Panc1 (cell line): Measurements from ENCODE around the gene SPINK7. TPM values are rescaled to one million over a fixed set of nuclear protein-coding genes. Genes with fewer than 3 reads are reported as not detected.

ENCODE experiments used
- ATAC-seq: fragments of 200-7000 bp; cut with Tn5 transposase; 2 replicates; pipeline ENCODE4 v1.9.1; 2020; ENCODE audit warnings: mild to moderate bottlenecking, moderate library complexity
- BruUV-seq: library from RNA; stranded (reverse); fragments of 400-500 nt; replicated peaks from 2 replicates; lab custom pipeline; 2021; lab: Mats Ljungman, UMichigan
- CTCF ChIA-PET: fragments of 300-600 bp; sonication (Branson Sonifier 250); formaldehyde crosslinking; loops from one replicate; lab custom pipeline; 2022; ENCODE audit warnings: antibody characterized with exemption; lab: Charles Lee
- POLR2A ChIA-PET: fragments of 300-600 bp; sonication (Branson Sonifier 250); formaldehyde crosslinking; loops from one replicate; lab custom pipeline; 2022; ENCODE audit warnings: antibody characterized with exemption; lab: Charles Lee
- DNase-seq: peaks from one replicate; pipeline ENCODE4 v3.0.0-alpha.2; 2010; ENCODE audit warnings: low read depth, low spot score
- H3K27ac ChIP-seq: 2 replicates; pipeline ENCODE4 v1.5.1; 2011; ENCODE audit warnings: mild to moderate bottlenecking, low read length, inconsistent platforms
- H3K27me3 ChIP-seq: fragments of 200-500 bp; sonication (Bioruptor generic); 2 replicates; pipeline ENCODE4 v1.6.0; 2014; ENCODE audit warnings: low read length, inconsistent platforms; ENCODE audit not compliant: control insufficient read depth, insufficient read depth
- H3K36me3 ChIP-seq: fragments of 200-500 bp; sonication (Bioruptor generic); 2 replicates; pipeline ENCODE4 v1.5.1; 2014; ENCODE audit warnings: inconsistent platforms, mild to moderate bottlenecking, low read length, moderate library complexity; ENCODE audit not compliant: control insufficient read depth, insufficient read depth
- H3K4me1 ChIP-seq: 2 replicates; pipeline ENCODE4 v1.5.1; 2011; ENCODE audit warnings: inconsistent platforms, mild to moderate bottlenecking, low read length, moderate library complexity; ENCODE audit not compliant: control insufficient read depth, insufficient read depth
- H3K4me3 ChIP-seq, 2 experiments: 2 replicates each; pipeline ENCODE4 v1.5.1; 2011 to 2012; ENCODE audit warnings: low read depth in 2 of 2, low read length in 2 of 2, mild to moderate bottlenecking in 2 of 2, inconsistent platforms in 1 of 2, moderate library complexity in 1 of 2
- H3K9me3 ChIP-seq: fragments of 200-500 bp; sonication (Bioruptor generic); 2 replicates; pipeline ENCODE4 v1.5.1; 2014; ENCODE audit warnings: low read depth, mild to moderate bottlenecking, inconsistent platforms, low read length, moderate library complexity; ENCODE audit not compliant: control insufficient read depth, insufficient read depth
- CTCF ChIP-seq: fragments of 450-650 bp; IDR thresholded peaks from 2 replicates; pipeline ENCODE4 v1.5.1; 2017; ENCODE audit warnings: mild to moderate bottlenecking
- POLR2AphosphoS5 ChIP-seq: IDR thresholded peaks from 2 replicates; pipeline ENCODE4 v1.6.1; 2012; ENCODE audit warnings: mild to moderate bottlenecking, low read depth, low read length, moderate library complexity
- REST ChIP-seq, 2 experiments: IDR thresholded peaks; 2 replicates each; pipeline ENCODE4 v1.6.1; 2011 to 2012; ENCODE audit warnings: low read depth in 2 of 2, control low read depth in 1 of 2, low read length in 1 of 2, mild to moderate bottlenecking in 1 of 2, moderate library complexity in 1 of 2; ENCODE audit not compliant: insufficient read depth in 1 of 2
- SIN3A ChIP-seq: IDR thresholded peaks from 2 replicates; pipeline ENCODE4 v1.6.1; 2012; ENCODE audit warnings: low read depth, mild to moderate bottlenecking, low read length, moderate library complexity, borderline replicate concordance; ENCODE audit not compliant: insufficient read depth
- TCF7L2 ChIP-seq: IDR thresholded peaks from 2 replicates; pipeline ENCODE4 v1.6.1; 2011; ENCODE audit warnings: mild to moderate bottlenecking, low read depth, low read length, inconsistent platforms
- in situ Hi-C: cut with HindIII; loops from 2 replicates; pipeline ENCODE4 v1.10.0; 2016; ENCODE audit warnings: low sequenced_read_pairs, low pct_unique_long_range_greater_than_20kb
- intact Hi-C: fragments of 100-400 bp; cut with micrococcal nuclease; formaldehyde crosslinking; loops from one replicate; pipeline ENCODE4 v1.10.0; 2022; ENCODE audit not compliant: unreplicated experiment
- total RNA-seq: library from RNA; stranded (reverse); gene quantifications from one replicate; pipeline ENCODE4 v1.2.1, GENCODE V29; 2021; ENCODE audit not compliant: unreplicated experiment

SPINK7 gene
- total RNA-seq, 1 experiment from 2014 or later = not detected

- in situ Hi-C loops = no loop called here
- CTCF ChIA-PET = no interaction called here
Observed at GRCh38 chr5:148353634-148354033, 41.4 kb downstream of the SPINK7 start.

GRCh38 chr5:148364343-148364742 lies 52.1 kb downstream of the SPINK7 start:
- Histone ChIP-seq H3K27ac (no peak overlapping the region), H3K9me3 (peaks cover 3% of the 10 kb centered on the region; the same call in 1 of the 2 replicates), H3K36me3 (no peaks in the 10 kb centered on the region), H3K27me3 (no peaks in the 10 kb centered on the region), H3K4me1 (no peaks in the 10 kb centered on the region; the same call in 1 of the 2 replicates), H3K4me3 (no peak overlapping the region)
- DNase-seq (no peak), ATAC-seq (no peak)
- TF ChIP-seq CTCF = no peak
- intact Hi-C loops = no loop called here
- CTCF ChIA-PET = no interaction called here
- in situ Hi-C loops = no loop called here
- POLR2A ChIA-PET = no interaction called here
- no TSS peak for BruUV-seq

More at GRCh38 chr5:148353634-148354033, 41.4 kb downstream of the SPINK7 start:
- intact Hi-C loops = no loop called here
- H3K9me3 ChIP-seq = no peaks in the 10 kb centered on the region
- H3K27ac ChIP-seq = no peak overlapping the region
- POLR2A ChIA-PET = no interaction called here
- no peak for ATAC-seq
- no peaks in the 10 kb centered on the region for H3K36me3 ChIP-seq
- H3K4me1 ChIP-seq = no peaks in the 10 kb centered on the region
- H3K4me3 ChIP-seq = no peak overlapping the region
- no peaks in the 10 kb centered on the region; the same call in 1 of the 2 replicates for H3K27me3 ChIP-seq
- TF ChIP-seq SIN3A (no peak), REST (IDR thresholded peaks at IDR 0.05; ENCODE audit: insufficient read depth in 1 of 2, low read depth in 2 of 2, low read length in 1 of 2) (no peak), POLR2AphosphoS5 (no peak), TCF7L2 (no peak), CTCF (no peak; the same call in 1 of the 2 replicates)
- DNase-seq = no peak
- BruUV-seq = no TSS peak

Other genes starting within 250 kb of the SPINK7 start
- gene SPINK5, start 248.4 kb upstream of the SPINK7 start, total RNA-seq = not detected
- gene SPINK14, start 143.9 kb upstream of the SPINK7 start, total RNA-seq = not detected
- gene SPINK6, start 109.4 kb upstream of the SPINK7 start, total RNA-seq = not detected
- not detected for gene MARCOL, start 73.9 kb upstream of the SPINK7 start, total RNA-seq
- not detected for gene SPINK13, start 43.6 kb upstream of the SPINK7 start, total RNA-seq
- not detected for gene SPINK9, start 23.1 kb downstream of the SPINK7 start, total RNA-seq
- gene FBXO38, start 71.5 kb downstream of the SPINK7 start, total RNA-seq = 34.5 TPM